ENCODE measurements around the gene PCDH1.

DNA sequence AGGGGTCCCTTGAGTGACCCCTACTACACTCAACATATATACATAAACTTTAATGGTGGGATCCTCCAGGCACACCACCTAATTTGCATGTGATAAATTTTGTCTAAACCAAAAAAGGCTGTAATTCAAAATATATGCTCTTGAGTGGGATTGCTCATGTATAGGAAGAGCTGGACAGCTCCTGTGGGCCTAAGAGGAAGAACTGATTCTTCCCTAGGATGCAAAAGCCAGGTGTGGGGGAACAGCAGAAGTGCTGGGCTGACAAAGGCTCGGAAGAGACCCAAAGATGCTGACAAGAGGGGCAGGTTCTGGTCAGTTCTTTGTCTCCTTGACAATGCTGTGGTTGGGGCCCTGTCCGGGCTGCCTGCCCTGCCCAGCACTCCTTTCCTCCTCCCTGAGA is 43.9 kb downstream of the PCDH1 start:
- TF ChIP-seq, protein P1, sequence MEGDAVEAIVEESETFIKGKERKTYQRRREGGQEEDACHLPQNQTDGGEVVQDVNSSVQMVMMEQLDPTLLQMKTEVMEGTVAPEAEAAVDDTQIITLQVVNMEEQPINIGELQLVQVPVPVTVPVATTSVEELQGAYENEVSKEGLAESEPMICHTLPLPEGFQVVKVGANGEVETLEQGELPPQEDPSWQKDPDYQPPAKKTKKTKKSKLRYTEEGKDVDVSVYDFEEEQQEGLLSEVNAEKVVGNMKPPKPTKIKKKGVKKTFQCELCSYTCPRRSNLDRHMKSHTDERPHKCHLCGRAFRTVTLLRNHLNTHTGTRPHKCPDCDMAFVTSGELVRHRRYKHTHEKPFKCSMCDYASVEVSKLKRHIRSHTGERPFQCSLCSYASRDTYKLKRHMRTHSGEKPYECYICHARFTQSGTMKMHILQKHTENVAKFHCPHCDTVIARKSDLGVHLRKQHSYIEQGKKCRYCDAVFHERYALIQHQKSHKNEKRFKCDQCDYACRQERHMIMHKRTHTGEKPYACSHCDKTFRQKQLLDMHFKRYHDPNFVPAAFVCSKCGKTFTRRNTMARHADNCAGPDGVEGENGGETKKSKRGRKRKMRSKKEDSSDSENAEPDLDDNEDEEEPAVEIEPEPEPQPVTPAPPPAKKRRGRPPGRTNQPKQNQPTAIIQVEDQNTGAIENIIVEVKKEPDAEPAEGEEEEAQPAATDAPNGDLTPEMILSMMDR (conservative IDR thresholded peaks at IDR 0.05; ENCODE audit: low read length), result no peak
- TF ChIP-seq EZH2phosphoT487 (IDR thresholded peaks at IDR 0.05; ENCODE audit: borderline replicate concordance), result no peak
